Measurements from ENCODE around the gene SSB. TPM values are rescaled to one million over a fixed set of nuclear protein-coding genes. Genes with fewer than 3 reads are reported as not detected.

Gene SSB
- total and polyA plus RNA-seq, 7 experiments from 2014 or later = 80.5 to 150 (median 102) TPM

GRCh38 chr2:169822036-169822435, 23.4 kb downstream of the SSB start:
- peaks cover 4 to 27% (median 19%) of the 10 kb centered on the region in 5 donors for H3K36me3 Mint-ChIP-seq
- intact Hi-C loops (cut with micrococcal nuclease) = loop anchor here (10.0 kb wide), 3 partner anchors 457 to 1863 kb away; partner anchors contain the start of genes LRP2 (in 2 of the 2), DYNC1I2 (in 1 of the 2) and STK39 (in 1 of the 2)
- ATAC-seq = no peak
- Histone ChIP-seq H3K4me3 (ENCODE audit: low read length) (no peak overlapping the region), H3K4me1 (ENCODE audit: control insufficient read depth in 2 of 2, insufficient read depth in 2 of 2, low read length in 2 of 2) (peaks cover 11 to 20% of the 10 kb centered on the region in 2 donors), H3K27ac (ENCODE audit: low read depth, low read length) (no peak overlapping the region), H3K36me3 (ENCODE audit: control insufficient read depth in 2 of 3, insufficient read depth in 3 of 3, low read length in 3 of 3) (peaks cover 0 to 11% (median 0%) of the 10 kb centered on the region in 3 experiments), H3K9me3 (ENCODE audit: control insufficient read depth in 2 of 3, low read length in 3 of 3) (no peaks in the 10 kb centered on the region), H3K27me3 (ENCODE audit: control insufficient read depth in 2 of 2, insufficient read depth in 2 of 2, low read length in 2 of 2) (no peaks in the 10 kb centered on the region)
- peaks cover 0 to 7% (median 0%) of the 10 kb centered on the region in 11 donors for H3K9me3 Mint-ChIP-seq
- peak overlapping the region in 5 of 10 donors; percentile 6 to 89 (median 82) for H3K4me3 Mint-ChIP-seq
- no peak for DNase-seq
- ChIA-PET CTCF (no interaction called here), POLR2A (no interaction called here)
- no peaks in the 10 kb centered on the region for H3K27me3 Mint-ChIP-seq
- H3K4me1 Mint-ChIP-seq = peaks cover 34 to 68% (median 58%) of the 10 kb centered on the region in 7 donors
- H3K27ac Mint-ChIP-seq = peak overlapping the region in 4 of 9 donors; percentile 6 to 84 (median 71)

- peak overlapping the region in 7 of 9 donors; percentile 22 to 84 (median 57) for H3K27ac Mint-ChIP-seq
- CTCF ChIA-PET = interaction anchor here (0.6 kb wide), 1 partner anchor 10 kb away, joined by 3 read pairs; no protein-coding TSS in a partner anchor
- H3K9me3 Mint-ChIP-seq = peaks cover 0 to 2% (median 0%) of the 10 kb centered on the region in 11 donors
- DNase-seq (no peak), ATAC-seq (no peak)
- H3K36me3 ChIP-seq (ENCODE audit: control insufficient read depth in 2 of 3, insufficient read depth in 3 of 3, low read length in 3 of 3) = peaks cover 0 to 5% (median 0%) of the 10 kb centered on the region in 3 experiments
- no peak overlapping the region for H3K4me3 ChIP-seq (ENCODE audit: low read length)
- H3K4me1 ChIP-seq (ENCODE audit: control insufficient read depth in 2 of 2, insufficient read depth in 2 of 2, low read length in 2 of 2) = peaks cover 12 to 20% of the 10 kb centered on the region in 2 donors
- H3K9me3 ChIP-seq (ENCODE audit: control insufficient read depth in 2 of 3, low read length in 3 of 3) = no peaks in the 10 kb centered on the region
- H3K4me1 Mint-ChIP-seq = peaks cover 35 to 67% (median 57%) of the 10 kb centered on the region in 7 donors
- H3K36me3 Mint-ChIP-seq = peaks cover 0 to 19% (median 10%) of the 10 kb centered on the region in 5 donors
- H3K27me3 Mint-ChIP-seq = no peaks in the 10 kb centered on the region
- POLR2A ChIA-PET = interaction anchor here (1.4 kb wide), 2 partner anchors 10 to 24 kb away, joined by 4 to 6 read pairs; partner anchors contain the start of gene SSB
- intact Hi-C loops (cut with micrococcal nuclease) = loop anchor here (10.0 kb wide), 3 partner anchors 458 to 1862 kb away; partner anchors contain the start of genes LRP2 (in 2 of the 2), DYNC1I2 (in 1 of the 2) and STK39 (in 1 of the 2)
- H3K4me3 Mint-ChIP-seq = peak overlapping the region; percentile 58 to 99 (median 81)
- H3K27me3 ChIP-seq (ENCODE audit: control insufficient read depth in 2 of 2, insufficient read depth in 2 of 2, low read length in 2 of 2) = no peaks in the 10 kb centered on the region
- H3K27ac ChIP-seq (ENCODE audit: low read depth, low read length) = no peak overlapping the region
Observed at GRCh38 chr2:169822785-169823392, 24.2 kb downstream of the SSB start.

- DNase-seq (peak in 2 of 9 donors; percentile 12 to 29), ATAC-seq (no peak)
- Histone ChIP-seq H3K9me3 (ENCODE audit: control insufficient read depth in 2 of 3, low read length in 3 of 3) (no peaks in the 10 kb centered on the region), H3K36me3 (ENCODE audit: control insufficient read depth in 2 of 3, insufficient read depth in 3 of 3, low read length in 3 of 3) (no peaks in the 10 kb centered on the region), H3K27ac (ENCODE audit: low read depth, low read length) (peak overlapping the region; percentile 85), H3K4me1 (ENCODE audit: control insufficient read depth in 2 of 2, insufficient read depth in 2 of 2, low read length in 2 of 2) (peaks cover 17 to 26% of the 10 kb centered on the region in 2 donors), H3K4me3 (ENCODE audit: low read length) (peak overlapping the region; percentile 80), H3K27me3 (ENCODE audit: control insufficient read depth in 2 of 2, insufficient read depth in 2 of 2, low read length in 2 of 2) (no peaks in the 10 kb centered on the region)
- H3K27ac Mint-ChIP-seq = peak overlapping the region; percentile 75 to 89 (median 84)
- H3K27me3 Mint-ChIP-seq = no peaks in the 10 kb centered on the region
- peaks cover 43 to 74% (median 61%) of the 10 kb centered on the region in 7 donors for H3K4me1 Mint-ChIP-seq
- ChIA-PET CTCF (interaction anchor here (0.8 to 1.6 kb wide), 5 partner anchors 11 to 105 kb away, joined by 3 to 7 read pairs (median 4); no protein-coding TSS in a partner anchor), POLR2A (interaction anchor here (1.1 to 1.4 kb wide), 5 partner anchors 9 to 25 kb away, joined by 4 to 6 read pairs (median 5); partner anchors contain the start of gene SSB)
- no peaks in the 10 kb centered on the region for H3K9me3 Mint-ChIP-seq
- peaks cover 0 to 15% (median 5%) of the 10 kb centered on the region in 5 donors for H3K36me3 Mint-ChIP-seq
- intact Hi-C loops (cut with micrococcal nuclease) = loop anchor here (1.0 to 10.0 kb wide), 7 partner anchors 26 to 1861 kb away; partner anchors contain the start of genes LRP2 (in 2 of the 2), SSB (in 2 of the 2), BBS5 (in 1 of the 2) and DYNC1I2 (in 1 of the 2)
- peak overlapping the region; percentile 82 to 99 (median 91) for H3K4me3 Mint-ChIP-seq
Observed at GRCh38 chr2:169823996-169824372, 25.3 kb downstream of the SSB start.

- ChIA-PET POLR2A (interaction anchor here (0.6 to 1.4 kb wide), 6 partner anchors 8 to 104 kb away, joined by 3 to 6 read pairs (median 4); partner anchors contain the start of gene SSB), CTCF (interaction anchor here (0.6 to 1.6 kb wide), 10 partner anchors 9 to 306 kb away, joined by 3 to 7 read pairs (median 3); no protein-coding TSS in a partner anchor)
- intact Hi-C loops (cut with micrococcal nuclease) = loop anchor here (1.0 to 10.0 kb wide), 10 partner anchors 26 to 1860 kb away; partner anchors contain the start of genes LRP2 (in 2 of the 2), SSB (in 2 of the 2), BBS5 (in 1 of the 2) and DYNC1I2 (in 1 of the 2)
- H3K27me3 ChIP-seq (ENCODE audit: control insufficient read depth in 2 of 2, insufficient read depth in 2 of 2, low read length in 2 of 2) = no peaks in the 10 kb centered on the region
- Mint-ChIP-seq H3K27me3 (no peaks in the 10 kb centered on the region), H3K36me3 (peaks cover 0 to 16% (median 5%) of the 10 kb centered on the region in 5 donors), H3K4me1 (peaks cover 46 to 75% (median 65%) of the 10 kb centered on the region in 7 donors), H3K4me3 (peak within 1 kb of the TSS; percentile 82 to 99 (median 91)), H3K27ac (peak within 1 kb of the TSS; percentile 84 to 96 (median 89)), H3K9me3 (no peaks in the 10 kb centered on the region)
- ATAC-seq (peak; percentile 80), DNase-seq (peak; percentile 55 to 90 (median 71))
- peak within 1 kb of the TSS; percentile 80 for H3K4me3 ChIP-seq (ENCODE audit: low read length)
- peak within 1 kb of the TSS; percentile 85 for H3K27ac ChIP-seq (ENCODE audit: low read depth, low read length)
- H3K9me3 ChIP-seq (ENCODE audit: control insufficient read depth in 2 of 3, low read length in 3 of 3) = no peaks in the 10 kb centered on the region
- H3K36me3 ChIP-seq (ENCODE audit: control insufficient read depth in 2 of 3, insufficient read depth in 3 of 3, low read length in 3 of 3) = no peaks in the 10 kb centered on the region
- peaks cover 19 to 28% of the 10 kb centered on the region in 2 donors for H3K4me1 ChIP-seq (ENCODE audit: control insufficient read depth in 2 of 2, insufficient read depth in 2 of 2, low read length in 2 of 2)
Observed at GRCh38 chr2:169824373-169825333, 26.0 kb downstream of the SSB start, which contains the start of gene METTL5. Gene METTL5 (minus strand): TSS chr2:169824905. CDS start chr2:169824597, 308 bp downstream.

- Histone ChIP-seq H3K27ac (ENCODE audit: low read depth, low read length) (peak within 1 kb of the TSS; percentile 80), H3K9me3 (ENCODE audit: control insufficient read depth in 2 of 3, low read length in 3 of 3) (no peaks in the 10 kb centered on the region), H3K36me3 (ENCODE audit: control insufficient read depth in 2 of 3, insufficient read depth in 3 of 3, low read length in 3 of 3) (no peaks in the 10 kb centered on the region), H3K27me3 (ENCODE audit: control insufficient read depth in 2 of 2, insufficient read depth in 2 of 2, low read length in 2 of 2) (no peaks in the 10 kb centered on the region), H3K4me1 (ENCODE audit: control insufficient read depth in 2 of 2, insufficient read depth in 2 of 2, low read length in 2 of 2) (peaks cover 24 to 37% of the 10 kb centered on the region in 2 donors), H3K4me3 (ENCODE audit: low read length) (peak within 1 kb of the TSS; percentile 77)
- intact Hi-C loops (cut with micrococcal nuclease) = loop anchor here (1.0 to 10.0 kb wide), 10 partner anchors 50 to 1857 kb away; partner anchors contain the start of genes CFAP210 (in 2 of the 2), FASTKD1 (in 2 of the 2), LRP2 (in 2 of the 2) and PHOSPHO2 (in 2 of the 2)
- Mint-ChIP-seq H3K27ac (peak within 1 kb of the TSS; percentile 55 to 97 (median 91)), H3K27me3 (no peaks in the 10 kb centered on the region), H3K9me3 (no peaks in the 10 kb centered on the region), H3K4me1 (peaks cover 38 to 77% (median 64%) of the 10 kb centered on the region in 7 donors), H3K4me3 (peak within 1 kb of the TSS; percentile 89 to 99 (median 98)), H3K36me3 (peaks cover 0 to 7% (median 6%) of the 10 kb centered on the region in 5 donors)
- peak; percentile 88 for ATAC-seq
- ChIA-PET POLR2A (interaction anchor here (0.6 to 2.3 kb wide), 9 partner anchors 11 to 1103 kb away, joined by 3 to 9 read pairs (median 4); partner anchors contain the start of genes PPIG and SSB), CTCF (no interaction called here)
- DNase-seq = peak; percentile 80 to 95 (median 87)
Observed at GRCh38 chr2:169827272-169828140, 28.8 kb downstream of the SSB start, which contains the start of gene UBR3. Gene UBR3 (plus strand): TSS chr2:169827454. CDS start chr2:169827508, 54 bp downstream.

All from naive thymus-derived CD4-positive, alpha-beta T cell (primary cell).